Umbilical cord (tissue), 2 donors: ENCODE results near the gene IFNGR2. TPM values are rescaled to one million over a fixed set of nuclear protein-coding genes. Genes with fewer than 3 reads are reported as not detected.
A peak's percentile ranks its signal among the peaks of the same experiment; 100 is the strongest.
"Not testable (repeated sequence)": the region's sequence is repeated elsewhere in the genome, so short reads cannot be mapped to it uniquely, and the experiment has no call there.

Source experiments
- DNase-seq: peaks from one replicate; pipeline ENCODE4 v3.0.0-alpha.2; 2015; ENCODE audit warnings: low spot score
- total RNA-seq: library from RNA; depleted of rRNA; stranded (reverse); fragments of >200 nt; gene quantifications from one replicate; pipeline ENCODE4 v1.2.3, GENCODE V29; 2014; ENCODE audit warnings: low replicate concordance; ENCODE audit not compliant: insufficient read depth

IFNGR2 gene
- total RNA-seq, 1 donor from 2014 or later = 85.2 TPM

- DNase-seq = no peak
Observed at GRCh38 chr21:33437140-33437539, 33.9 kb downstream of the IFNGR2 start.

GRCh38 chr21:33441489-33442477 lies 38.6 kb downstream of the IFNGR2 start:
- peak; percentile 40 for DNase-seq

GRCh38 chr21:33443194-33443593 lies 40.0 kb downstream of the IFNGR2 start:
- DNase-seq = no peak

- DNase-seq = no peak
Observed at GRCh38 chr21:33444499-33444898, 41.3 kb downstream of the IFNGR2 start.

GRCh38 chr21:33446620-33447019 lies 43.4 kb downstream of the IFNGR2 start:
- not testable (repeated sequence) for DNase-seq

GRCh38 chr21:33449616-33450015 lies 46.4 kb downstream of the IFNGR2 start:
- DNase-seq = peak; percentile 93

- no peak for DNase-seq
Observed at GRCh38 chr21:33451634-33452071, 48.4 kb downstream of the IFNGR2 start.

GRCh38 chr21:33452362-33452761 lies 49.1 kb downstream of the IFNGR2 start:
- no peak for DNase-seq

GRCh38 chr21:33455686-33456446 lies 52.7 kb downstream of the IFNGR2 start:
- DNase-seq = no peak

GRCh38 chr21:33458861-33459260 lies 55.6 kb downstream of the IFNGR2 start:
- DNase-seq = no peak

GRCh38 chr21:33461538-33462250 lies 58.5 kb downstream of the IFNGR2 start:
- no peak for DNase-seq

GRCh38 chr21:33469183-33469582 lies 66.0 kb downstream of the IFNGR2 start:
- not testable (repeated sequence) for DNase-seq

- no peak for DNase-seq
Observed at GRCh38 chr21:33470701-33471100, 67.5 kb downstream of the IFNGR2 start.

GRCh38 chr21:33473344-33473743 lies 70.1 kb downstream of the IFNGR2 start:
- DNase-seq = no peak

GRCh38 chr21:33477066-33477465 lies 73.9 kb downstream of the IFNGR2 start:
- no peak for DNase-seq

GRCh38 chr21:33478182-33478581 lies 75.0 kb downstream of the IFNGR2 start:
- no peak for DNase-seq

- DNase-seq = peak; percentile 47
Observed at GRCh38 chr21:33478935-33479678, 75.9 kb downstream of the IFNGR2 start.

- DNase-seq = peak; percentile 97
Observed at GRCh38 chr21:33479679-33480480, 76.7 kb downstream of the IFNGR2 start, which contains the start of gene TMEM50B. Gene TMEM50B, minus strand, starts transcription at chr21:33479974. Its CDS starts 11,089 bp downstream, at chr21:33468885.

GRCh38 chr21:33480481-33481103 lies 77.4 kb downstream of the IFNGR2 start:
- DNase-seq = no peak
